Common myeloid progenitor, CD34-positive (primary cell): ENCODE data around the gene TRIM37.
"Not testable (repeated sequence)": the region's sequence is repeated elsewhere in the genome, so short reads cannot be mapped to it uniquely, and the experiment has no call there.

Experiments
- CTCF ChIA-PET: fragments of 350-600 bp; sonication (Branson Sonifier 250); formaldehyde crosslinking; loops from one replicate; lab custom pipeline; 2021; ENCODE audit warnings: antibody characterized with exemption; lab: Charles Lee
- POLR2A ChIA-PET: fragments of 350-600 bp; sonication (Branson Sonifier 250); formaldehyde crosslinking; loops from one replicate; lab custom pipeline; 2021; ENCODE audit warnings: antibody characterized with exemption; lab: Charles Lee
- DNase-seq, 3 donors: peaks; one replicate each; pipeline versions ENCODE4 v3.0.0 to v3.0.0-alpha.2; 2013
- H3K27ac ChIP-seq, 2 experiments: 1 replicate in 1 of 2; 2 replicates in 1 of 2; pipeline ENCODE4 v1.7.0; 2013; ENCODE audit warnings: inconsistent platforms in 2 of 2, low read length in 2 of 2, mild to moderate bottlenecking in 2 of 2, low read depth in 1 of 2, moderate library complexity in 1 of 2; ENCODE audit not compliant: severe bottlenecking in 2 of 2, insufficient read depth in 1 of 2, poor library complexity in 1 of 2
- H3K27me3 ChIP-seq, 5 experiments: replicated peaks in 2 of 5; 1 replicate in 3 of 5; 2 replicates in 2 of 5; pipeline versions ENCODE4 v1.6.1 to v1.7.0; 2013; ENCODE audit warnings: low read length in 4 of 5, mild to moderate bottlenecking in 2 of 5, moderate library complexity in 2 of 5, inconsistent platforms in 1 of 5; ENCODE audit not compliant: insufficient read depth in 5 of 5, control insufficient read depth in 4 of 5
- H3K36me3 ChIP-seq, 4 experiments: 1 replicate in 2 of 4; 2 replicates in 2 of 4; pipeline versions ENCODE4 v1.6.1 to v1.7.0; 2013; ENCODE audit warnings: low read length in 3 of 4, control low read depth in 1 of 4, mild to moderate bottlenecking in 1 of 4; ENCODE audit not compliant: control insufficient read depth in 4 of 4, insufficient read depth in 4 of 4
- H3K4me1 ChIP-seq, 4 experiments: 1 replicate in 3 of 4; 2 replicates in 1 of 4; pipeline versions ENCODE4 v1.6.1 to v1.7.1; 2013; ENCODE audit warnings: low read length in 3 of 4, mild to moderate bottlenecking in 3 of 4, control low read depth in 1 of 4, inconsistent platforms in 1 of 4, moderate library complexity in 1 of 4; ENCODE audit not compliant: control insufficient read depth in 4 of 4, insufficient read depth in 4 of 4; ENCODE audit errors: control extremely low read depth in 1 of 4
- H3K4me3 ChIP-seq, 7 experiments: 1 replicate in 4 of 7; 2 replicates in 3 of 7; pipeline versions ENCODE4 v1.5.1 to v1.7.0; 2013; ENCODE audit warnings: mild to moderate bottlenecking in 7 of 7, low read length in 6 of 7, moderate library complexity in 6 of 7, inconsistent platforms in 2 of 7, low read depth in 2 of 7, control low read depth in 1 of 7; ENCODE audit not compliant: insufficient read depth in 4 of 7, control insufficient read depth in 1 of 7; ENCODE audit errors: extremely low read depth in 1 of 7
- H3K9me3 ChIP-seq, 5 experiments: 1 replicate in 4 of 5; 2 replicates in 1 of 5; pipeline versions ENCODE4 v1.6.1 to v1.7.1; 2013; ENCODE audit warnings: low read length in 4 of 5, mild to moderate bottlenecking in 2 of 5, inconsistent platforms in 1 of 5, low read depth in 1 of 5, moderate library complexity in 1 of 5; ENCODE audit not compliant: control insufficient read depth in 4 of 5, insufficient read depth in 2 of 5; ENCODE audit errors: control extremely low read depth in 1 of 5
- WGBS: methylation state at CpG from one replicate; pipeline ENCODE4 v1.1.5; 2013; ENCODE audit not compliant: insufficient coverage; 5-methylcytosine and 5-hydroxymethylcytosine counted together

The TRIM37 gene

DNA sequence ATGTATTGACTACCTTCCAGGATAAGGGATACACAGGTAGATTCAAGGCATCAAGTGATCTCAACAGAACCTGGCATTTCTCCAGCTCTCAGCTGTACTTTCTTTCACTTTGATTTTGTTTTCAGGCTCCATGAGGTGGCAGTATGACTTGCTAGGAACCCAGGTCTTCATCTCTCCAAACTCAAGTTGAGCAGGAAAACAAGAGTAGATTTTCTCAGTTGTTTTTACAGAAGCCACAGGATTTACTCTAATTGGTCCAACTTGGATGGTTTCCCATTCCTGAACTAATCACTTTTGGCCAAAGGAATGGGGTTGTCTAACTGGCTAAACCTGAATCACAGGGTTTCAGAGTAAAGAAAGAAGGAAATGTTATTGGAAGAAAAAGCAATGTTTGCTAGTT, 146.6 kb downstream of the TRIM37 start:
- no peaks in the 10 kb centered on the region for H3K27me3 ChIP-seq
- H3K36me3 ChIP-seq = no peaks in the 10 kb centered on the region
- no peak overlapping the region for H3K27ac ChIP-seq
- CTCF ChIA-PET = interaction anchor here (0.6 to 1.3 kb wide), 2 partner anchors 46 to 435 kb away, joined by 3 read pairs; no protein-coding TSS in a partner anchor
- POLR2A ChIA-PET = no interaction called here
- no peak overlapping the region for H3K4me3 ChIP-seq
- H3K9me3 ChIP-seq = no peaks in the 10 kb centered on the region
- no peaks in the 10 kb centered on the region for H3K4me1 ChIP-seq
- peak; percentile 38 to 57 (median 50) for DNase-seq

DNA sequence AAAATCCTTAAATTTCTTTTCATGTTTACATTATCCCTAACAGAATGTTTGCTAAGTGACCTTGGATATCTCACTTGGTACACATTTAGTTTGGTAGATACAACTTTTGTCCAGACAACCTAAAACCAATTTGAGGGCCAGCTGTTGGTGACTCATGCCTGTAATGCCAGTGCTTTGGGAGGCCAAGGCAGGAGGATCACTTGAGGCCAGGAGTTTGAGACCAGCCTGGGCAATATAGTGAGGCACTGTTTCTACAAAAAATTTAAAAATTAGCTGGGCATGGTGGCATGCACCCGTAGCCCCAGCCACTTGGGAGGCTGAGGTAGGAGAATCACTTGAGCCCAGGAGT, 149.0 kb downstream of the TRIM37 start:
- WGBS = no CpG with 5 or more reads among the region's 1 CpG
- DNase-seq, H3K9me3 ChIP-seq, POLR2A ChIA-PET, H3K27me3 ChIP-seq, CTCF ChIA-PET, H3K4me3 ChIP-seq, H3K4me1 ChIP-seq, H3K36me3 ChIP-seq, H3K27ac ChIP-seq: not testable (repeated sequence)

DNA sequence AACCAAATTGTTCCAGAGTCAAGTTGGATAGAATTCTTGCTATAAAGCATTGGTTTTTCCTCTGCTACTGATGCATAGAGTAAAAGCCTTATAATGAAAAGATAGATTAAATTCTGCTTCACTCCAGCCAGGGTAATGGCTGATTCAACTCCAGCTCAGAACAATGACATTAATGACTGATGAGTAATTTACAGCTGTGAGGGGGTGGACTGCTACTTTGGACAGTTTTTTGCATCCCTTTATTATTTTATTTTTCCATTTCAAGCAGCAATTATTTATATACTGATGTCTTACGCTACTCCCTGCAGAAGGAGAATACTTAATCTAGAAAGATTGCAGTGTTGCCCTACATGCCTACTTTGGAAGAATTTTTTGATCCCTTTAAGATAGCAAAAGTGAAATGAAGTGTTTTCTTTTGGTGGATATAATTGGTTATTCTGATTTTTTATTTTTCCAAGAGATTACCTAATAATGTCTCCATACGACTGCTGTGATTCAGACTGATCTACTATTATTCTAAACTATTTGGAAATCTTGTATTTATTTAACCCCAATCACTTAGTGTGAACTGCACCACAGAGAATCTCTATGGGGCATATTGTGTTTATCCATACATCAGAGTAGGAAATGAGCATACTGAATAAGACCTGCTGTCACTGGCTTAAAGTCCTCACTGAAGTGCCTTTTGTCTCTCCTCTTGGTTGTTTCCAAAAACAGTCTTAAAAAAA, 149.5 kb downstream of the TRIM37 start:
- Histone ChIP-seq H3K36me3 (no peaks in the 10 kb centered on the region), H3K4me3 (no peak overlapping the region), H3K27me3 (no peaks in the 10 kb centered on the region), H3K9me3 (peaks cover 0 to 9% (median 2%) of the 10 kb centered on the region in 5 experiments), H3K27ac (no peak overlapping the region), H3K4me1 (no peaks in the 10 kb centered on the region)
- ChIA-PET CTCF (no interaction called here), POLR2A (no interaction called here)
- DNase-seq = no peak
- no CpG with 5 or more reads among the region's 2 CpGs for WGBS

DNA sequence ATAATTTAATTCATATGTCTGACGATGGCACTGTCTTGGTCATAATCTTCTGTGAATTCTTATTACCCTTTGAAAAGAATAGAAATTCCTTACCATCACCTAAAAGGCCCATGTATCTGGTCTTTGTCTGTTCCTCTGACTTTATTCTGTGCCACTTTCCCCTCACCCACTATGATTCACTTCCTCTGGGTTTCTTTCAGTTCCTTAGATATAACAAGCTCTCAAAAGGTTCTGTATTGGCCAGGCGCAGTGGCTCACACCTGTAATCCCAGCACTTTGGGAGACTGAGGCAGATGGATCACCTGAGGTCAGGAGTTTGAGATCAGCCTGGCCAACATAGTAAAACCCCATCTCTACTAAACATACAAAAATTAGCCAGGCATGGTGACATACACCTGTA, 152.3 kb downstream of the TRIM37 start:
- not testable (repeated sequence) for H3K27ac ChIP-seq, DNase-seq

DNA sequence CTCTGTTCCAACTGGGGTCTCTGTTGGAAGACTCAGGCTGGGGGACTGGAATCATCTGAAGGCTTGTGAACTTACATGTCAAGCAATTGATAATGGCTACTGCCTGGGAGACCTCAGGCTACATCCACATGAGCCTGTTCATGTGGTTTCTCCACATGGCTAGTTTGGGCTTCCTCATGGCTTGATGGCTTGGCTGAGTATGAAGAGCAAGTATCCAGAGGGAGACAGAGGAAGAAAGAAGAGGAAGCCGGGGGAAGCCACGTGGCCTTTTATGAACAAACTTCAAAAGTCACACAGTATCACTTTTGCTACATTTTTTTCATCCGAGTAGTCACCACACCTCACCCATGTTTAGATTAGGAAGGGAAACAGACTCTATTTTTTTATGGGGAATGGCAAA, 158.9 kb downstream of the TRIM37 start:
- Histone ChIP-seq H3K4me1 (peaks cover 0 to 2% (median 0%) of the 10 kb centered on the region in 4 experiments), H3K4me3 (no peak overlapping the region), H3K9me3 (peaks cover 3 to 33% (median 11%) of the 10 kb centered on the region in 5 experiments), H3K27ac (no peak overlapping the region), H3K27me3 (no peaks in the 10 kb centered on the region), H3K36me3 (no peaks in the 10 kb centered on the region)
- no peak for DNase-seq
- WGBS = no CpG with 5 or more reads among the region's 3 CpGs
- CTCF ChIA-PET = no interaction called here
- POLR2A ChIA-PET = no interaction called here

More for the DNA sequence above, 152.3 kb downstream of the TRIM37 start:
- POLR2A ChIA-PET, H3K36me3 ChIP-seq, CTCF ChIA-PET, H3K4me3 ChIP-seq, H3K27me3 ChIP-seq, H3K4me1 ChIP-seq: not testable (repeated sequence)
- WGBS = 50% methylated on average over 2 of the region's 2 CpGs
- peaks cover 3 to 28% (median 11%) of the 10 kb centered on the region in 5 experiments for H3K9me3 ChIP-seq

DNA sequence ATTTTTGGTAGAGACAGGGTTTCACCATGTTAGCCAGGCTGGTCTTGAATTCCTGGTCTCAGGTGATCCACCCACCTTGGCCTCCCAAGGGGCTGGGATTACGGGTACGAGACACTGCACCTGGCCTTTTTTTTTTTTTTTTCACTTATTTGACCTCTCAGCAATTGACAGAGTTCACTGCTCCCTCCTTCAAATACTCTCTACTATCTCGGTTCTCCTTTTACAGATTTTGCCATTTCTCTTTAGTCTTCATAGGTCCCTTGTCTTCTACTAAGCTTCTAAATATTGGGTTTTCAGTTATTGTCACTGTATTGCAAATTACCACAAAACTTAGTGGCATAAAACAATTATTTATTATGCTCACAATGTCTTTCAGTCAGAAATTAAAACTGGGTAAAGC, 159.3 kb downstream of the TRIM37 start:
- Histone ChIP-seq H3K4me3 (no peak overlapping the region), H3K27me3 (no peaks in the 10 kb centered on the region), H3K27ac (no peak overlapping the region), H3K4me1 (peaks cover 0 to 2% (median 0%) of the 10 kb centered on the region in 4 experiments), H3K9me3 (peaks cover 3 to 30% (median 9%) of the 10 kb centered on the region in 5 experiments), H3K36me3 (no peaks in the 10 kb centered on the region)
- 100% methylated on average over 2 of the region's 3 CpGs for WGBS
- ChIA-PET CTCF (no interaction called here), POLR2A (no interaction called here)
- DNase-seq = no peak

DNA sequence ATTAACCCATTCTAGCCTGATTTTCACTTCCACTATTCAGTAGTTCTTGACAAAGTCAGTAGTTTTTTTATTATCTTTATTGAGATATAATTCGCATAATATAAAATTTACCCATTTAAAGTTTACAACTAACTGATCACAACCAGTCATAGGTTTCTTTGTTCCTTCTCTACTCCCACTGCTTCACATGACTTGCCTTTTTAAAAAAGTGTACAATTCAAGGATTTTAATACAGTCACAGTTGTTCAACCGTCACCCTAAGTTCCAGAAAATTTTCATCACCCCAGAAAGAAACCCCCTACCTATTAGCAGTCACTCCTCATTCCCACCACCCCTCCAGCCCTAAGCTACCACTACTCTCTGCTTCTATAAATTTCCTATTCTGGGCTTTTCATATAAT, 162.5 kb downstream of the TRIM37 start:
- no peaks in the 10 kb centered on the region for H3K36me3 ChIP-seq
- H3K4me3 ChIP-seq = no peak overlapping the region
- H3K4me1 ChIP-seq = peaks cover 0 to 2% (median 0%) of the 10 kb centered on the region in 4 experiments
- H3K27ac ChIP-seq = no peak overlapping the region
- 100% methylated on average over 1 of the region's 2 CpGs for WGBS
- no peak for DNase-seq
- CTCF ChIA-PET = no interaction called here
- peaks cover 0 to 8% (median 0%) of the 10 kb centered on the region in 5 experiments for H3K9me3 ChIP-seq
- H3K27me3 ChIP-seq = no peaks in the 10 kb centered on the region
- POLR2A ChIA-PET = no interaction called here
